ENCODE measurements around the gene SYPL2.

DNA sequence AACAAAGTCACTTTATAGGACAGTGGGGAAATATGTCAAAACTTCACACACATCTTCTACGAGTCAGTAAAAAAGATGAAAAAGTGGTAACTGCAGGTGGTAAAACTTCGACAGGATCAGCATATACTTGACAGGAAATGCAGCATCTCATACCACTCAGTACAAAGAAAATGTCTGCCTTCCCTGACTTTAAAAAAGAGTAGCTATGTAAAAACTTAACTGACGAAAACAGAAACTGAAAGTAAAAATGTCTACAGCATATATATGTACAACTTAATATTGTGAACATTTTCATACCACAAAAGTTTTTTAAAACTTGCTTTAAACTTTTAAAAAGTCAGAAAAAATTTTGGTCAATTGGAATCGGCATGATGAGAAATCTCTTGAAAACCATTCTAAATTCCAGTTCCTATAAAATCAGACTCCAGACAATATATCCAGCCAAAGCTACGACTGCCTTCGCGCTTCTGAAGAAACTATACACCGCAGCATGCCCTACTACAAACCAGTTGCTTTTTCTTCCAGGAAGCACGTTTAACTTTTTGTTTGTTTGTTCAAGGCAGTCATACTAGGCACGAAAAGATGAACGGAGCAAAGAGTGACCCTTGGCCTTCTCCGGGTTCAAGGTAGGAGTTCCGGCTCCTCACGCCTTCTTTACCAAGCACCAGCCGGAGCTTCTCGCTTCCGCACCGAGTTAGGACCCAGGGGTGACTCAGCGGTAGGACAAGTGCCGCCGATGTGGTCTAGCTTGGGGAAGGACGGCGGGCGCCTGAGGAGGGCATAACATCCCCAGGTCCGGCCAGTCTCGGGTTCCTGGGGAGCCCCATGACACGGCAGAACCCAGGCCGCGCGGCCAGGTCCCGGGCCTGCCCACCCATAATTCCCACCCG is 40.7 kb upstream of the SYPL2 start:
- TF ChIP-seq POLR2A (IDR thresholded peaks at IDR 0.05; ENCODE audit: low read depth, low read length) (no peak), POLR2AphosphoS5 (IDR thresholded peaks at IDR 0.05; ENCODE audit: low read depth, low read length) (no peak), TAF1 (IDR thresholded peaks at IDR 0.05; ENCODE audit: borderline replicate concordance, low read depth, low read length) (no peak)
